ENCODE results near the gene TENT5C.
"Not testable (repeated sequence)": the region's sequence is repeated elsewhere in the genome, so short reads cannot be mapped to it uniquely, and the experiment has no call there.

TENT5C gene

DNA sequence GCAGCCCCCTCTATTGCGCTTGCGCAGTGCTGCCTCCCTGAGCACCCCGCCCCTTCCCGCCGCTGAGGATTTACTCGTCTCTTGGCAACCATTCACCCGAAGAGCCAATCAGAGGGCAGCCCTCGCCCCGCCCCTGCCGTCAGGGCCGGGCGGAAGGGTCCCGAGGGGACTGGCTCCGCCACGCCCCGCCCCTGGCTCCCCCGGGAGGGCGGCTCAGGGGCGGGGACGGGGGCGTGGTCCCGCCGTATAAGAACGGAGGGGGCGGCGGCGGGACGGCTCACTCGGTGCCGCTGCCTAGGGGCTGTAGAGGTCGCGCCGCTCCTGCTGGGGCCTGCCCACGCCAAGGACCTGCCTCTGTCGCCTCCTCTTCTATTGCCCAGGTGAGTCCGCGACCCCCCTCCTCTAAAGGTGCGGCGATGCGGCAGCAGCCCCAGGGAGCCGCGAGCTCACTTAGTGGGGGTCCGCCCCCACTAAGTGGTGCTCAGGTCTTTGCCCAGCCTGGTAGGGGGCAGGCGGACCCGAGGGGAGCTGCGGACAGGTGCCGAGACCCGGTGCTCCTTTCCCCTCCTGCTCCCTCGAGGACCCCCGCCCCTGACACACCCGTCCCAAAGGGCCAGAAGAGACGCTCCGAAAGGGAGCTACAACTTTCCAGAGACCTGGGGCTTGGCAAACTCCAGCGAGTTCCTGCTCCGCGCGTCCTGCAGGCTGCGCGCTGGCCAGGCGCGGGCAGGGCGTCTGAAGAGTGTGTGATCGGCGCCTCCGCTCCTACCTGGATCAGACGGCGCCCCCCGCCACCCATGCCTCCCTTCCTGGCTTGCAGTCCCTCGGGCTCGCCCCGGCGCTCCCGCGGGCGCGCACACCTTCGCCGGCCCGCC, at the start of gene TENT5C:
TSS of gene TENT5C (plus strand) at position 275 of the 875 bp plus-strand sequence. CDS start 16,821 bp downstream, outside the sequence.
- DNase-seq: peak; percentile 90

DNA sequence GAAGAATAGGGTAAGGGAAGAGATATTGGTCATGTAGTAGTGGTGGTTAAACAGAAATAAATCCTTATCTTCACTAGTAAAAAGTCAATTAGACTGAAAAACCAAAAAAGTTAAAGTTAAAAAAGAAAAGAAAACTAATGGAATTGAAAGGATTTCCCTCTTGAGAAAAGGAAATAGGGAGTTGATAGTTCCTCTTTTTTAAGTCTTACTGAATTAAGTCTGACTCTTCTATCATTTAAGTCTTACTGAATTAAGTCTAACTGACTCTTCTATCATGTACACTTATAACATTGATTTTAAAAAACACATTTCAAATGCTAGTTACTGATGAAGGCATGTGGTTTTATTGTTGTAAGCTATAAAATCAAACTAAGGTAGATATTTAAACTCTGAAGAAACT, 49.5 kb upstream of the TENT5C start:
- no peak for DNase-seq

DNA sequence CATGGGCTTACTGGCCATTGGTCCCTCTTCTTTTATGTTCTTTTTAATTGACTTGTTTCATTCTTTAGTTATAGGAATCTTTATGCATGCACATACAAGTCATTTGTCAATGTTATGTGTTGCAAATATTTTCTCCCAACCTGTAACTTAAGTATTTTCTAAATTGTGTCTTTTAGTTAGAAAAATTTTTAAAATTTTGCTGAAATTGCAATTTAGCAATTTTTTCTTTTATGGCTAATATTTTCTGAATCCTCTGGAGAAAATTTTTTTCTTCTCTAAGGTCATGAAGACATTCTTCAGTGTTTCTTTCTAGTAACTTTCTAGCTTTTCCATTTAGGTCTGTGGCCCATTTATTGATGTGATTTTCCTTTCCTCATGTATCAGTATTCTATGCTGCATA, 48.9 kb upstream of the TENT5C start:
- no peak for DNase-seq

DNA sequence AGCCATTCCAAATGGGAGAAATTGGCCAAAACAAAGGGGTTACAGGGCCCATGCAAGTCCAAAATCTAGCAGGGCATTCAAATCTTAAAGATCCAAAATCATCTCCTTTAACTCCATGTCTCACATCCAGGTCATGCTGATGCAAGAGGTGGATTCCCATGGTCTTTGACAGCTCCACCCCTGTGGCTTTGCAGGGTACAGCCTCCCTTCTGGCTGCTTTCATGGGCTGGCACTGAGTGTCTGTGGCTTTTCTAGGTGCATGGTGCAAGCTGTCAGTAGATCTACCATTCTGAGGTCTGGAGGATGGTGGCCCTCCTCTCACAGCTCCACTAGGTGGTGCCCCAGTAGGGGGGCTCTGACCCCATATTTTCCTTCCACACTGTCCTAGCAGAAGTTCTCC, 47.4 kb upstream of the TENT5C start:
- DNase-seq: not testable (repeated sequence)

GRCh38 chr1:117559139-117559538, 46.7 kb upstream of the TENT5C start:
- DNase-seq: no peak

DNA sequence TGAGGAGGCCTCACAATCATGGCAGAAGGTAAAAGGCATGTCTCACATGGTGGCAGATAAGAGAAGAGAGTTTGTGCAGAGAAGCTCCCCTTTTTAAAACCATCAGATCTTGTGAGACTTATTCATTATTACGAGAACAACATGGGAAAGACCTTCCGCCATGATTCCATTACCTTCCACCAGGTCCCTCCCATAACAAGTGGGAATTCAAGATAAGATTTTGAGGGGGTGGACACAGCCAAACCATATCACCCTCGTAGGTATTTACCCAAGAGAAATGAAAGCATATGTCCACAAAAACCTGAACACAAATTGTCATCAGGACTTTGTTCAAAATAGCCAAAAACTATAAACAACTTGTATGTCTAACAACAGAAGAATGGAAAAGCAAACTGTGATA, 45.9 kb upstream of the TENT5C start:
- DNase-seq: no peak

DNA sequence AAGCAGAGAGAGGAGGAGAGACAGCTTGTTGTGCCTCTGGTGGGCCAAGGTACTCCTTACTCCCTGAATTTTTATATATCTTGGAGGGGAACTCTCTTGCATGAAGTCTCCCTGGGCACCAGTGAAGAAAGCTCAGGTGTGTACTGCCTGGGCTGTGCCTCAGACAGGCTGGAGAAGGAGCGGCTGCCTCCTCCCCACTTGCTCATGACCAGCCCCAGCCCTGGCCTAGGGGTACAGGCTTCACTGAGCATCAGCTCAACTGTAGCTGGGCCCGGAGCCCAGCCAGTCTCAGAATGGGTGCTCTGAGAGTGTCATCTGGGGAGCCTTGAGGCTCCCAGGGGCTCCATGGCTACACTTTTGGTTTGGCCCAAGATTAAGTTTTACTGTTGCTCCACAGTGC, 44.8 kb upstream of the TENT5C start:
- no peak for DNase-seq

GRCh38 chr1:117561551-117561950, 44.3 kb upstream of the TENT5C start:
- DNase-seq: no peak

GRCh38 chr1:117562581-117563491, 43.0 kb upstream of the TENT5C start:
- DNase-seq: no peak

- DNase-seq: no peak
These were observed 42.4 kb upstream of the TENT5C start for GRCh38 chr1:117563492-117563875.

- no peak for DNase-seq
These were observed 41.4 kb upstream of the TENT5C start for GRCh38 chr1:117564227-117565075.

DNA sequence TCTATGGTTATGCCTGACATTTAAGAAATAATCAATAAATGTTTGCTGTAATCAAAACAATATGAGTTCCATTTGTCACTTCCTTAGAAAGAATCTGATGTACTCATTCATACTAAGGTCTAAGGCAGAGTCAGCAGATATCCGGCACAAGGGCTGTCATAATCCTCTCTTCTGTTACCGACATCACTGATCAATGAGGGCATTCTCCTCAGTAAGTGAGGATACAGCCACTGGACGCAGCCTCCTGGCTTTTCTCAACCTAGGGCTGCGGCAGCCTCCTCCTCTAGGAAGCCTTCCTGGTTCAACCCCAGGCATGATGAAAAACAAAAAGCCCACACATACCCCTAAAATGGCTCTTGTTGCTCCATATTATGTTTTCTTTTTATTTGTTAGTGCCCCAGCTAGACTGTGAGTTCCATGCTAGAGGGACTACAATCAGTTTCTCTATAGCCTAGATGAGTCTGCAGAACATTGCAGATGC, 40.7 kb upstream of the TENT5C start:
- no peak for DNase-seq

GRCh38 chr1:117565745-117566455, 39.9 kb upstream of the TENT5C start:
- peak; percentile 10 for DNase-seq

- DNase-seq: no peak
These were observed 39.3 kb upstream of the TENT5C start for GRCh38 chr1:117566556-117566955.

GRCh38 chr1:117567435-117567834, 38.4 kb upstream of the TENT5C start:
- no peak for DNase-seq

- no peak for DNase-seq
These were observed 37.9 kb upstream of the TENT5C start for GRCh38 chr1:117567976-117568375.

DNA sequence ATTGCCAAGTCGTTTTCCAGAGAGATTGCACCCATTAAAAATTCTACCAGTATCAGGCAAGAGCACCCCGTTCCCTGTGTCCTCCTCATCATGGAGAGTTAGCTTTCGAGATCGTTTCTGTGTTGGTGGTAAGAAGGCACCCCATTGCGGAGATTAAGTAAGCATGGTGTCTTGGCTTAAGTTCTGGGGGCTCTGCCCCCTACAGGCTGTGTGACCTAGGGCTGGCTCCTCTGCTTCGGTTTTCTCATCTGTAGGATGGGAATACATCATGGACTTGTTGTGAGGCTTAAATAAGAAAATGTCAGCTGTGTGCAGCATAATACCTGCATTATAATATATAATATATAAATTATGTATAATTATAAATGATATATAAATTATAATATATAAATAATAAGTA, 36.8 kb upstream of the TENT5C start:
- no peak for DNase-seq

DNA sequence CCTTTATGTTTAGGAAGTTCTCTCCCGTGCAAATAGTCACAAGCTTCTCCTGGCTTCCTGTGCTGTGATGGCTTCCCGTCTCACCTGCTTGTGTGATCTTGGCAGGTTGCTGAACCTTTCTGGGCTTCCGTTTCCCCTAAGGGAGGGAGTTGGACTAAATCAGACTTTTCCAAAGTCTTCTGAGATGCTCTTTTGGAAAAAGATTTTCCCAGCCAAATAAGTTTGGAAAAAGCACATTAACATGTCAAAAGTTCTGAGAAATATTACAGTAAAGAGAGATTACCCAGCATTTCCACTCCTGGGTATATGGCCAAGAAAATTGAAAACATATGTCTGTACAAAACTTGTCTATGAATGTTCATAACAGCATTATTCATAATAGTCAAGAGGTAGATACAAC, 36.0 kb upstream of the TENT5C start:
- no peak for DNase-seq

GRCh38 chr1:117570988-117571409, 34.8 kb upstream of the TENT5C start:
- peak; percentile 51 for DNase-seq

GRCh38 chr1:117571496-117571895, 34.4 kb upstream of the TENT5C start:
- DNase-seq: no peak

DNA sequence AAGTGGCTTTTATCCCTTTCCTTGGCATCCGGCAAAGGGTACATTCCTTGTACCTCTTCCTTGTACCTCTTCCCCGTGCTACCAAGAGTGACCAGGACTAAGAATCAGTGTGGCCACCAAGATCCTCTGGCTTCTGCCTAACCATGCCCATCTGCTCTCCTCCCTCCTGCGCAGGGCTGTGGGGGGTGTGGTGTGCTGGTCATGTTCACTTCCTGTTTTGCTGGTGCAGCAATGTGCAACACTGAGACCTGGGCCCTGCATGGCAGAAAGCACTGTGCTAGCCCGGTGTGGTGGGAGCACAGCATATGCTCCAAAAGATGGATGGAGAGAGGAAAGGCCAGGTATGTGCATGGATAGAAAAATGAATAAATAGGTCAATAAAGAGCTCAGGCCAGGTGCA, 33.3 kb upstream of the TENT5C start:
- no peak for DNase-seq
